Uterus (tissue), 2 donors: ENCODE data around the gene BMP4.

ENCODE experiments used
- CTCF ChIP-seq, 4 experiments: fragments of 200-600 bp in 2 of 4; fragments of 450-650 bp in 2 of 4; sonication (generic) in 2 of 4; IDR thresholded peaks; one replicate each; pipeline ENCODE4 v1.5.1; 2016 to 2019; ENCODE audit warnings: antibody characterized with exemption in 4 of 4, mild to moderate bottlenecking in 2 of 4, moderate library complexity in 1 of 4
- POLR2A ChIP-seq, 2 donors: fragments of 450-650 bp; IDR thresholded peaks; one replicate each; pipeline ENCODE4 v1.6.1; 2016; ENCODE audit warnings: antibody characterized with exemption in 2 of 2, mild to moderate bottlenecking in 1 of 2, moderate library complexity in 1 of 2

GRCh38 chr14:53958628-53959027 lies 2.0 kb upstream of the BMP4 start:
- TF ChIP-seq POLR2A (IDR thresholded peaks at IDR 0.05) (no peak), CTCF (IDR thresholded peaks at IDR 0.05) (no peak)
